ENCODE data around the gene TBC1D16. TPM values are rescaled to one million over a fixed set of nuclear protein-coding genes. Genes with fewer than 3 reads are reported as not detected.

The TBC1D16 gene
- total and polyA plus RNA-seq, 7 donors = 1.7 to 11.4 (median 6.5) TPM

GRCh38 chr17:79904865-79905264 lies 130.8 kb downstream of the TBC1D16 start:
- intact Hi-C loops (cut with DNase I) = no loop called here
- TF ChIP-seq, protein P1, sequence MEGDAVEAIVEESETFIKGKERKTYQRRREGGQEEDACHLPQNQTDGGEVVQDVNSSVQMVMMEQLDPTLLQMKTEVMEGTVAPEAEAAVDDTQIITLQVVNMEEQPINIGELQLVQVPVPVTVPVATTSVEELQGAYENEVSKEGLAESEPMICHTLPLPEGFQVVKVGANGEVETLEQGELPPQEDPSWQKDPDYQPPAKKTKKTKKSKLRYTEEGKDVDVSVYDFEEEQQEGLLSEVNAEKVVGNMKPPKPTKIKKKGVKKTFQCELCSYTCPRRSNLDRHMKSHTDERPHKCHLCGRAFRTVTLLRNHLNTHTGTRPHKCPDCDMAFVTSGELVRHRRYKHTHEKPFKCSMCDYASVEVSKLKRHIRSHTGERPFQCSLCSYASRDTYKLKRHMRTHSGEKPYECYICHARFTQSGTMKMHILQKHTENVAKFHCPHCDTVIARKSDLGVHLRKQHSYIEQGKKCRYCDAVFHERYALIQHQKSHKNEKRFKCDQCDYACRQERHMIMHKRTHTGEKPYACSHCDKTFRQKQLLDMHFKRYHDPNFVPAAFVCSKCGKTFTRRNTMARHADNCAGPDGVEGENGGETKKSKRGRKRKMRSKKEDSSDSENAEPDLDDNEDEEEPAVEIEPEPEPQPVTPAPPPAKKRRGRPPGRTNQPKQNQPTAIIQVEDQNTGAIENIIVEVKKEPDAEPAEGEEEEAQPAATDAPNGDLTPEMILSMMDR (IDR thresholded peaks at IDR 0.05) = no peak
- 71 to 84% (median 73%) methylated on average over 9 of the region's 9 CpGs for WGBS, 3 donors
- ATAC-seq (no peak), DNase-seq (no peak)
- H3K27ac ChIP-seq = no peak overlapping the region
- no peak overlapping the region for H3K4me3 ChIP-seq
- H3K27me3 ChIP-seq (ENCODE audit: insufficient read depth in 3 of 3, low read length in 2 of 3) = peaks cover 0 to 83% (median 3%) of the 10 kb centered on the region in 3 donors
- H3K36me3 ChIP-seq (ENCODE audit: insufficient read depth in 1 of 2, low read depth in 1 of 2) = no peaks in the 10 kb centered on the region
- H3K9me3 ChIP-seq = peaks cover 1% of the 10 kb centered on the region
- no peaks in the 10 kb centered on the region for H3K4me1 ChIP-seq

GRCh38 chr17:79902146-79902791 lies 133.4 kb downstream of the TBC1D16 start:
- Histone ChIP-seq H3K27ac (no peak overlapping the region), H3K4me3 (no peak overlapping the region), H3K4me1 (no peaks in the 10 kb centered on the region), H3K9me3 (peaks cover 7% of the 10 kb centered on the region), H3K36me3 (ENCODE audit: insufficient read depth in 1 of 2, low read depth in 1 of 2) (no peaks in the 10 kb centered on the region), H3K27me3 (ENCODE audit: insufficient read depth in 3 of 3, low read length in 2 of 3) (peaks cover 0 to 68% (median 4%) of the 10 kb centered on the region in 3 donors)
- TF ChIP-seq, protein P1 (IDR thresholded peaks at IDR 0.05) = no peak
- intact Hi-C loops (cut with DNase I) = no loop called here
- ATAC-seq = no peak
- no peak for DNase-seq
- WGBS, 3 donors = 35 to 48% (median 38%) methylated on average over 10 of the region's 10 CpGs

DNA sequence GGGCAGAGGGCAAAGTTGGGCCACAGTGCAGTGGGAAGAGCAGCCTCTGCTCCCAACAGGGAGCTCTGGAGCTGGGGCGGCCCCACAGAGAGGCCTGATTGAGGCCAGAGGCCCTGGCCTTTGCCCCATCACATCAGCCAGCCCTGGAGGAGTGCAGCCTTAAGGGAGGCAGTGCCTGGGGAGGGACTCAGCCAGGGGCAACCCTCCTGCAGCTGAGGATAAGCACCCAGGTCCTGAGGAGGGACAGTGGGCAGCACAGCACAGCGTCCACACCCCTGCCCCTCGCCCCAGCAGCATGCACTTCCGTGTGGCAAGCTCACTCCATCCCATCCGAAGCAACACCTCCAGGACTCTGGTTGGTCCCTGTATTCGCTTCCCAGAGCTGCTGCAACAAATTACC lies 134.5 kb downstream of the TBC1D16 start:
- intact Hi-C loops (cut with DNase I) = no loop called here
- WGBS, 3 donors = 78 to 88% (median 81%) methylated on average over 6 of the region's 6 CpGs
- ATAC-seq (no peak), DNase-seq (no peak)
- TF ChIP-seq, protein P1 (IDR thresholded peaks at IDR 0.05) = no peak
- no peaks in the 10 kb centered on the region for H3K4me1 ChIP-seq
- no peak overlapping the region for H3K27ac ChIP-seq
- peaks cover 0 to 61% (median 2%) of the 10 kb centered on the region in 3 donors for H3K27me3 ChIP-seq (ENCODE audit: insufficient read depth in 3 of 3, low read length in 2 of 3)
- H3K4me3 ChIP-seq = no peak overlapping the region
- H3K9me3 ChIP-seq = peaks cover 7% of the 10 kb centered on the region
- no peaks in the 10 kb centered on the region for H3K36me3 ChIP-seq (ENCODE audit: insufficient read depth in 1 of 2, low read depth in 1 of 2)

GRCh38 chr17:79899584-79899983 lies 136.1 kb downstream of the TBC1D16 start:
- peaks cover 0 to 53% (median 4%) of the 10 kb centered on the region in 3 donors for H3K27me3 ChIP-seq (ENCODE audit: insufficient read depth in 3 of 3, low read length in 2 of 3)
- no peaks in the 10 kb centered on the region for H3K4me1 ChIP-seq
- H3K9me3 ChIP-seq = peaks cover 7% of the 10 kb centered on the region
- intact Hi-C loops (cut with DNase I) = no loop called here
- ATAC-seq (no peak), DNase-seq (no peak)
- TF ChIP-seq, protein P1 (IDR thresholded peaks at IDR 0.05) = no peak
- WGBS, 3 donors = 76 to 83% (median 81%) methylated on average over 4 of the region's 4 CpGs
- no peak overlapping the region for H3K4me3 ChIP-seq
- no peaks in the 10 kb centered on the region for H3K36me3 ChIP-seq (ENCODE audit: insufficient read depth in 1 of 2, low read depth in 1 of 2)
- H3K27ac ChIP-seq = no peak overlapping the region
